ENCODE data around the gene ZNF599.

DNA sequence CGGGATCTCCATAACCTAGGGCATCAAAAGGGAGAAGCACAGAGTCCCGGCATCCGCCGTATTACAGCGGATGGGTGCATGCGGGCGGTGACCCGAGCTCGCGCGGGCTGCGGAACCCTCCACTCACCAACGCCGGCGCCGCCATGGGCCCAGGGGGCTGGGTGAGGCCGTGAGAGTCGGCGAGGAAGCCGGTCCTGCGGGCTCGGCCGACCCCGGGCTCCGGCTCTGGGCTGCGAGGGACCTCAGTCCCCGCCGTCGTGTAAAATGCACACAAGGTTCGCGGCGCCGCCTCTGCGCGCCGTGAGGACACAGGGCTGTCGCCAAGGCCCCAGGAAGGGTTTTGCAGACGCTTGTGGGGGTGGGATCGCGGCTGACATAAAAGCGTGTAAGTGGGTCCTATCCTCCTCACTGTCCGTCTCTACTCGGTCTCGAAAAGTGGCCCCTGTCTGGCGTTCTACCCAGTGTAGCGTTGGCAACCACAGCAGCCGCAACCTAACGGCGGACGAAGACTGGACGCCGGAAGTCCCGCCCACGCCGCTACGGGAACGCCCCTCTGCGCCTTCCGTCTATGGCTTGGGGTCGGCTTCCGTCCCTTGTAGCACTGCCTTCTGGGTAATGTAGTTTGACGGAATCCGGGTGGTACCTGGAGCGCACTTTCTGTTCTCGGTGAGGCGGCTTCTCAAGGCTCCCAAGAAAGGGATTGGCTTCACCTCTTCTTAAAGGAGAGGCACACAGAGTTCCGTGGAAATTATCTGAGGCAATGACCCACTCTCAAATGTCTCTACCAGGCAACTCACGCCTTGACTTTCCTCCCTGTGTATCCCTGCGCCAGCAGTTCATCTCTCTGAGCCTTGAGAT, at the start of gene ZNF599:
- TF ChIP-seq, protein P1, sequence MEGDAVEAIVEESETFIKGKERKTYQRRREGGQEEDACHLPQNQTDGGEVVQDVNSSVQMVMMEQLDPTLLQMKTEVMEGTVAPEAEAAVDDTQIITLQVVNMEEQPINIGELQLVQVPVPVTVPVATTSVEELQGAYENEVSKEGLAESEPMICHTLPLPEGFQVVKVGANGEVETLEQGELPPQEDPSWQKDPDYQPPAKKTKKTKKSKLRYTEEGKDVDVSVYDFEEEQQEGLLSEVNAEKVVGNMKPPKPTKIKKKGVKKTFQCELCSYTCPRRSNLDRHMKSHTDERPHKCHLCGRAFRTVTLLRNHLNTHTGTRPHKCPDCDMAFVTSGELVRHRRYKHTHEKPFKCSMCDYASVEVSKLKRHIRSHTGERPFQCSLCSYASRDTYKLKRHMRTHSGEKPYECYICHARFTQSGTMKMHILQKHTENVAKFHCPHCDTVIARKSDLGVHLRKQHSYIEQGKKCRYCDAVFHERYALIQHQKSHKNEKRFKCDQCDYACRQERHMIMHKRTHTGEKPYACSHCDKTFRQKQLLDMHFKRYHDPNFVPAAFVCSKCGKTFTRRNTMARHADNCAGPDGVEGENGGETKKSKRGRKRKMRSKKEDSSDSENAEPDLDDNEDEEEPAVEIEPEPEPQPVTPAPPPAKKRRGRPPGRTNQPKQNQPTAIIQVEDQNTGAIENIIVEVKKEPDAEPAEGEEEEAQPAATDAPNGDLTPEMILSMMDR (IDR thresholded peaks at IDR 0.05), result no peak
- TF ChIP-seq EZH2 (IDR thresholded peaks at IDR 0.05; ENCODE audit: borderline replicate concordance, insufficient read depth, low read depth, low read length, poor library complexity, severe bottlenecking), result no peak
